ENCODE data around the gene CD300A.

DNA sequence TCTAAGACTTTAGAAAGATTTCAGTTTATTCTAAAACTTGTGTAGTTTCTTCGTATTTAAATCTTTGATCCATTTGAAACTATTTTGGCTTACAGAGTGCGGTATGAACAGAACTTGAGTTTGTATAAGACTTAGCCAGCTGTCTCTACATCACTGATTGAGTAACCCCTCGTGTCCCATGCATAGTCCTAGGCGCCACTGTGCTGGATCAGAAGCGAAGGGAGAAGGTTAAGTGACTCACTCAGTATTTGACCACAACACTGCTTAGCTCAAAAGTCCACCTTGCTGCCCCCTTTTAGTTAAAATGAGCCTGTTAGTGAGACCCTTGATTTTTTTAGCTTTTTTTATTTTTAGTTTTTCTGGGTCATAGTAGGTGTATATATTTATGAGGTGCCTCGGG is 36.4 kb downstream of the CD300A start:
- TF ChIP-seq, protein P1, sequence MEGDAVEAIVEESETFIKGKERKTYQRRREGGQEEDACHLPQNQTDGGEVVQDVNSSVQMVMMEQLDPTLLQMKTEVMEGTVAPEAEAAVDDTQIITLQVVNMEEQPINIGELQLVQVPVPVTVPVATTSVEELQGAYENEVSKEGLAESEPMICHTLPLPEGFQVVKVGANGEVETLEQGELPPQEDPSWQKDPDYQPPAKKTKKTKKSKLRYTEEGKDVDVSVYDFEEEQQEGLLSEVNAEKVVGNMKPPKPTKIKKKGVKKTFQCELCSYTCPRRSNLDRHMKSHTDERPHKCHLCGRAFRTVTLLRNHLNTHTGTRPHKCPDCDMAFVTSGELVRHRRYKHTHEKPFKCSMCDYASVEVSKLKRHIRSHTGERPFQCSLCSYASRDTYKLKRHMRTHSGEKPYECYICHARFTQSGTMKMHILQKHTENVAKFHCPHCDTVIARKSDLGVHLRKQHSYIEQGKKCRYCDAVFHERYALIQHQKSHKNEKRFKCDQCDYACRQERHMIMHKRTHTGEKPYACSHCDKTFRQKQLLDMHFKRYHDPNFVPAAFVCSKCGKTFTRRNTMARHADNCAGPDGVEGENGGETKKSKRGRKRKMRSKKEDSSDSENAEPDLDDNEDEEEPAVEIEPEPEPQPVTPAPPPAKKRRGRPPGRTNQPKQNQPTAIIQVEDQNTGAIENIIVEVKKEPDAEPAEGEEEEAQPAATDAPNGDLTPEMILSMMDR (IDR thresholded peaks at IDR 0.05 in 4 of 5, conservative IDR thresholded peaks at IDR 0.05 in 1 of 5) = no peak
- no peak for TF ChIP-seq POLR2A (IDR thresholded peaks at IDR 0.05)
